ENCODE measurements around the gene AKT3. TPM values are rescaled to one million over a fixed set of nuclear protein-coding genes. Genes with fewer than 3 reads are reported as not detected.

The AKT3 gene
- total RNA-seq, 1 experiment from 2014 or later, result 18.7 TPM

GRCh38 chr1:243477731-243478290 lies 372.2 kb downstream of the AKT3 start:
- Histone ChIP-seq H3K36me3 (ENCODE audit: low read depth, low read length) (no peaks in the 10 kb centered on the region), H3K4me2 (ENCODE audit: low read length) (no peak overlapping the region), H4K20me1 (ENCODE audit: low read length) (no peaks in the 10 kb centered on the region), H3K27ac (ENCODE audit: low read length) (no peak overlapping the region), H2AFZ (ENCODE audit: low read length) (no peak overlapping the region), H3K9me2 (replicated peaks; ENCODE audit: low read length) (no peaks in the 10 kb centered on the region), H3F3A (ENCODE audit: low read length, unreplicated experiment) (no peaks in the 10 kb centered on the region), H3K9ac (ENCODE audit: low read length) (no peak overlapping the region), H3K4me3 (ENCODE audit: low read length) (no peak overlapping the region), H3K79me2 (ENCODE audit: low read length) (no peaks in the 10 kb centered on the region), H3K4me1 (ENCODE audit: insufficient read depth, low read length) (no peaks in the 10 kb centered on the region), H3K27me3 (ENCODE audit: low read length) (no peaks in the 10 kb centered on the region), H3K9me3 (ENCODE audit: low read length) (no peaks in the 10 kb centered on the region)
- ChIA-PET POLR2A (ENCODE audit: unreplicated experiment) (no interaction called here), CTCF (no interaction called here)
- no TSS peak for BruUV-seq (replicated peaks)
- intact Hi-C loops (cut with micrococcal nuclease), result no loop called here
- no peak for DNase-seq
- ATAC-seq, result no peak
- no peak for TF ChIP-seq EZH2 (IDR thresholded peaks at IDR 0.05; ENCODE audit: low read length, unreplicated experiment)
- no peak for TF ChIP-seq EZH2phosphoT487 (IDR thresholded peaks at IDR 0.05; ENCODE audit: borderline replicate concordance, low read length)
- TF ChIP-seq CTCF (conservative IDR thresholded peaks at IDR 0.05; ENCODE audit: low read depth, low read length), result no peak

- DNase-seq (peak; percentile 16), ATAC-seq (no peak)
- TF ChIP-seq CTCF (conservative IDR thresholded peaks at IDR 0.05; ENCODE audit: low read depth, low read length), result peak; percentile 42; the same call in 1 of the 2 replicates
- no peak for TF ChIP-seq EZH2 (IDR thresholded peaks at IDR 0.05; ENCODE audit: low read length, unreplicated experiment)
- intact Hi-C loops (cut with micrococcal nuclease), result no loop called here
- Histone ChIP-seq H3K4me2 (ENCODE audit: low read length) (no peak overlapping the region), H3K27ac (ENCODE audit: low read length) (no peak overlapping the region), H3K9me2 (replicated peaks; ENCODE audit: low read length) (no peaks in the 10 kb centered on the region), H3K4me1 (ENCODE audit: insufficient read depth, low read length) (no peaks in the 10 kb centered on the region), H3K9ac (ENCODE audit: low read length) (no peak overlapping the region), H3K27me3 (ENCODE audit: low read length) (no peaks in the 10 kb centered on the region), H2AFZ (ENCODE audit: low read length) (no peak overlapping the region), H3F3A (ENCODE audit: low read length, unreplicated experiment) (no peaks in the 10 kb centered on the region), H4K20me1 (ENCODE audit: low read length) (no peaks in the 10 kb centered on the region), H3K9me3 (ENCODE audit: low read length) (no peaks in the 10 kb centered on the region), H3K36me3 (ENCODE audit: low read depth, low read length) (no peaks in the 10 kb centered on the region), H3K79me2 (ENCODE audit: low read length) (no peaks in the 10 kb centered on the region), H3K4me3 (ENCODE audit: low read length) (no peak overlapping the region)
- POLR2A ChIA-PET (ENCODE audit: unreplicated experiment), result no interaction called here
- BruUV-seq (replicated peaks), result no TSS peak
- CTCF ChIA-PET, result no interaction called here
Measured at GRCh38 chr1:243475966-243476365, 374.1 kb downstream of the AKT3 start.

- no peak for DNase-seq
- Histone ChIP-seq H3K27me3 (ENCODE audit: low read length) (no peaks in the 10 kb centered on the region), H3K4me2 (ENCODE audit: low read length) (no peak overlapping the region), H4K20me1 (ENCODE audit: low read length) (no peaks in the 10 kb centered on the region), H3K9ac (ENCODE audit: low read length) (no peak overlapping the region), H3K9me2 (replicated peaks; ENCODE audit: low read length) (no peaks in the 10 kb centered on the region), H3K36me3 (ENCODE audit: low read depth, low read length) (no peaks in the 10 kb centered on the region), H2AFZ (ENCODE audit: low read length) (no peak overlapping the region), H3K4me3 (ENCODE audit: low read length) (no peak overlapping the region), H3K9me3 (ENCODE audit: low read length) (no peaks in the 10 kb centered on the region), H3F3A (ENCODE audit: low read length, unreplicated experiment) (no peaks in the 10 kb centered on the region), H3K79me2 (ENCODE audit: low read length) (no peaks in the 10 kb centered on the region), H3K4me1 (ENCODE audit: insufficient read depth, low read length) (no peaks in the 10 kb centered on the region), H3K27ac (ENCODE audit: low read length) (no peak overlapping the region)
- TF ChIP-seq EZH2phosphoT487 (IDR thresholded peaks at IDR 0.05; ENCODE audit: borderline replicate concordance, low read length), result no peak
- TF ChIP-seq EZH2 (IDR thresholded peaks at IDR 0.05; ENCODE audit: low read length, unreplicated experiment), result no peak
- no peak for TF ChIP-seq CTCF (conservative IDR thresholded peaks at IDR 0.05; ENCODE audit: low read depth, low read length)
- intact Hi-C loops (cut with micrococcal nuclease), result no loop called here
- ChIA-PET POLR2A (ENCODE audit: unreplicated experiment) (no interaction called here), CTCF (no interaction called here)
- ATAC-seq, result no peak
- no TSS peak for BruUV-seq (replicated peaks)
Measured at GRCh38 chr1:243474906-243475305, 375.1 kb downstream of the AKT3 start.
